T-cell (primary cell): ENCODE measurements around the gene ERCC6L. TPM values are rescaled to one million over a fixed set of nuclear protein-coding genes. Genes with fewer than 3 reads are reported as not detected.
"Not testable (repeated sequence)": the region's sequence is repeated elsewhere in the genome, so short reads cannot be mapped to it uniquely, and the experiment has no call there.

Experiments used
- ATAC-seq, 4 experiments: fragments of 200-7000 bp in 3 of 4; fragments of 150-1000 bp in 1 of 4; cut with Tn5 transposase; replicated peaks in 1 of 4; 1 replicate in 3 of 4; 2 replicates in 1 of 4; pipeline ENCODE4 v1.10.0; 2021; ENCODE audit warnings: moderate library complexity in 3 of 4, mild to moderate bottlenecking in 2 of 4, moderate number of reproducible peaks in 1 of 4
- CTCF ChIA-PET, 2 donors: fragments of 300-600 bp; sonication (Branson Sonifier 250); formaldehyde crosslinking; loops; one replicate each; lab custom pipeline; 2022; ENCODE audit warnings: antibody characterized with exemption in 2 of 2; lab: Charles Lee
- POLR2A ChIA-PET, 2 donors: fragments of 300-600 bp; sonication (Branson Sonifier 250); formaldehyde crosslinking; loops; one replicate each; lab custom pipeline; 2022; ENCODE audit warnings: antibody characterized with exemption in 2 of 2; lab: Charles Lee
- DNase-seq, 35 experiments: peaks; one replicate each; pipeline versions ENCODE4 v3.0.0 to v3.0.0-alpha.2; 2013 to 2023
- H3K27ac ChIP-seq: one replicate; pipeline ENCODE4 v1.5.1; 2013; ENCODE audit warnings: low read length
- H3K27me3 ChIP-seq, 2 experiments: replicated peaks in 1 of 2; 1 replicate in 1 of 2; 2 replicates in 1 of 2; pipeline versions ENCODE4 v1.6.1 to v1.7.0; 2013; ENCODE audit warnings: low read length in 1 of 2, mixed read lengths in 1 of 2; ENCODE audit not compliant: control insufficient read depth in 2 of 2, insufficient read depth in 2 of 2; ENCODE audit errors: extremely low read depth in 1 of 2
- H3K36me3 ChIP-seq, 2 donors: 1 replicate in 1 of 2; 2 replicates in 1 of 2; pipeline versions ENCODE4 v1.6.1 to v1.7.0; 2013; ENCODE audit warnings: low read length in 1 of 2; ENCODE audit not compliant: control insufficient read depth in 2 of 2, insufficient read depth in 1 of 2; ENCODE audit errors: extremely low read depth in 1 of 2
- H3K4me1 ChIP-seq, 2 experiments: 1 replicate in 1 of 2; 2 replicates in 1 of 2; pipeline versions ENCODE4 v1.6.1 to v1.7.0; 2013; ENCODE audit warnings: low read length in 2 of 2, mixed read lengths in 1 of 2; ENCODE audit not compliant: insufficient read depth in 2 of 2, control insufficient read depth in 1 of 2; ENCODE audit errors: extremely low read depth in 1 of 2
- H3K4me3 ChIP-seq, 2 donors: 1 replicate in 1 of 2; 2 replicates in 1 of 2; pipeline versions ENCODE4 v1.5.1 to v1.7.0; 2013; ENCODE audit warnings: mild to moderate bottlenecking in 2 of 2, low read length in 1 of 2, moderate library complexity in 1 of 2; ENCODE audit not compliant: control insufficient read depth in 1 of 2; ENCODE audit errors: extremely low read depth in 1 of 2
- H3K9me3 ChIP-seq: 2 replicates; pipeline ENCODE4 v1.7.0; 2013
- H3K27ac Mint-ChIP-seq, 2 donors: one replicate each; pipeline ENCODE4 v1.8.0; 2020 to 2021; ENCODE audit warnings: mild to moderate bottlenecking in 2 of 2, mixed read lengths in 2 of 2
- H3K27me3 Mint-ChIP-seq, 2 donors: one replicate each; pipeline ENCODE4 v1.8.0; 2021 to 2022; ENCODE audit warnings: mixed read lengths in 2 of 2
- H3K36me3 Mint-ChIP-seq: one replicate; pipeline ENCODE4 v1.8.0; 2021; ENCODE audit warnings: mixed read lengths
- H3K4me1 Mint-ChIP-seq, 3 donors: one replicate each; pipeline ENCODE4 v1.8.0; 2020 to 2022; ENCODE audit warnings: mixed read lengths in 3 of 3, mild to moderate bottlenecking in 1 of 3
- H3K4me3 Mint-ChIP-seq, 3 donors: one replicate each; pipeline ENCODE4 v1.8.0; 2020 to 2022; ENCODE audit warnings: mild to moderate bottlenecking in 3 of 3, mixed read lengths in 3 of 3, moderate library complexity in 3 of 3
- H3K9me3 Mint-ChIP-seq, 3 donors: one replicate each; pipeline ENCODE4 v1.8.0; 2020 to 2022; ENCODE audit warnings: mixed read lengths in 3 of 3
- WGBS: methylation state at CpG from one replicate; pipeline ENCODE4 v1.1.5; 2013; ENCODE audit warnings: missing lambda C conversion rate; ENCODE audit not compliant: insufficient coverage; 5-methylcytosine and 5-hydroxymethylcytosine counted together
- total RNA-seq, 35 experiments: library from RNA in 6 of 35; stranded (reverse) in 6 of 35; fragments of 120-200 nt in 1 of 35; gene quantifications; one replicate each; pipeline versions ENCODE4 v1.2.1 to v1.2.4 and lab custom pipeline; 2013 to 2026

ERCC6L gene
- total RNA-seq, 5 donors from 2014 or later (not counting 1 experiment from before 2014, with no cell fraction given), result 0.07 to 1.1 (median 0.30) TPM

- DNase-seq (no peak), ATAC-seq (no peak)
- ChIA-PET CTCF (interaction anchor here in 1 of 2 donors (0.5 kb wide), 1 partner anchor 44 kb away, joined by 3 read pairs; no protein-coding TSS in a partner anchor), POLR2A (interaction anchor here in 1 of 2 donors (0.6 kb wide), 1 partner anchor 1749 kb away, joined by 6 read pairs; no protein-coding TSS in a partner anchor)
- peak overlapping the region in 1 of 2 donors; percentile 77 for H3K27ac Mint-ChIP-seq
- Histone ChIP-seq H3K4me1 (peaks cover 0 to 6% of the 10 kb centered on the region in 2 experiments), H3K4me3 (no peak overlapping the region), H3K9me3 (no peaks in the 10 kb centered on the region), H3K27me3 (no peaks in the 10 kb centered on the region), H3K27ac (no peak overlapping the region), H3K36me3 (no peaks in the 10 kb centered on the region)
- 93% methylated on average over 3 of the region's 4 CpGs for WGBS
- H3K4me1 Mint-ChIP-seq, result peaks cover 0 to 6% (median 6%) of the 10 kb centered on the region in 3 donors
- H3K9me3 Mint-ChIP-seq, result no peaks in the 10 kb centered on the region
- no peak overlapping the region for H3K4me3 Mint-ChIP-seq
- no peaks in the 10 kb centered on the region for H3K27me3 Mint-ChIP-seq
- H3K36me3 Mint-ChIP-seq, result no peaks in the 10 kb centered on the region
Measured at GRCh38 chrX:72240976-72241375, 2.1 kb upstream of the ERCC6L start.

GRCh38 chrX:72238183-72238582, 644 bp downstream of the ERCC6L start:
- Histone ChIP-seq H3K27ac (no peak overlapping the region), H3K4me3 (peak overlapping the region; percentile 49 to 50), H3K27me3 (no peaks in the 10 kb centered on the region), H3K36me3 (no peaks in the 10 kb centered on the region), H3K9me3 (no peaks in the 10 kb centered on the region), H3K4me1 (peaks cover 0 to 6% of the 10 kb centered on the region in 2 experiments)
- CTCF ChIA-PET, result interaction anchor here (0.7 to 1.6 kb wide), 3 partner anchors 9 to 1326 kb away, joined by 3 to 9 read pairs (median 3); partner anchors contain the start of gene RPS4X (in 1 of the 2)
- no CpG with 5 or more reads among the region's 6 CpGs for WGBS
- POLR2A ChIA-PET, result interaction anchor here (0.5 to 0.8 kb wide), 5 partner anchors 38 to 1799 kb away, joined by 3 to 4 read pairs (median 3); partner anchors contain the start of gene RPS4X (in 2 of the 2)
- H3K4me1 Mint-ChIP-seq, result peaks cover 0 to 6% (median 6%) of the 10 kb centered on the region in 3 donors
- H3K27me3 Mint-ChIP-seq, result no peaks in the 10 kb centered on the region
- H3K9me3 Mint-ChIP-seq, result no peaks in the 10 kb centered on the region
- DNase-seq (no peak), ATAC-seq (no peak)
- no peaks in the 10 kb centered on the region for H3K36me3 Mint-ChIP-seq
- H3K27ac Mint-ChIP-seq, result no peak overlapping the region
- peak overlapping the region; percentile 64 to 72 (median 71) for H3K4me3 Mint-ChIP-seq

GRCh38 chrX:72236841-72237240, 2.0 kb downstream of the ERCC6L start:
- Mint-ChIP-seq H3K27me3 (no peaks in the 10 kb centered on the region), H3K27ac (no peak overlapping the region), H3K4me1 (peaks cover 0 to 6% (median 6%) of the 10 kb centered on the region in 3 donors), H3K4me3 (no peak overlapping the region), H3K9me3 (no peaks in the 10 kb centered on the region), H3K36me3 (no peaks in the 10 kb centered on the region)
- H3K4me3 ChIP-seq, result no peak overlapping the region
- no CpG with 5 or more reads among the region's 4 CpGs for WGBS
- no peaks in the 10 kb centered on the region for H3K9me3 ChIP-seq
- ATAC-seq, result no peak
- peaks cover 0 to 6% of the 10 kb centered on the region in 2 experiments for H3K4me1 ChIP-seq
- DNase-seq, result no peak
- no peaks in the 10 kb centered on the region for H3K27me3 ChIP-seq
- ChIA-PET CTCF (no interaction called here), POLR2A (no interaction called here)
- H3K27ac ChIP-seq, result no peak overlapping the region
- no peaks in the 10 kb centered on the region for H3K36me3 ChIP-seq

- WGBS, result no CpG with 5 or more reads among the region's 3 CpGs
- ChIA-PET CTCF (interaction anchor here (0.5 to 0.6 kb wide), 2 partner anchors 168 to 1486 kb away, joined by 3 to 4 read pairs; no protein-coding TSS in a partner anchor), POLR2A (no interaction called here)
- no peaks in the 10 kb centered on the region for H3K4me1 ChIP-seq
- Mint-ChIP-seq H3K36me3 (no peaks in the 10 kb centered on the region), H3K9me3 (no peaks in the 10 kb centered on the region), H3K4me1 (no peaks in the 10 kb centered on the region), H3K27me3 (peaks cover 0 to 3% of the 10 kb centered on the region in 2 donors), H3K4me3 (no peak overlapping the region), H3K27ac (no peak overlapping the region)
- no peak overlapping the region for H3K27ac ChIP-seq
- no peak overlapping the region for H3K4me3 ChIP-seq
- H3K27me3 ChIP-seq, result no peaks in the 10 kb centered on the region
- no peaks in the 10 kb centered on the region for H3K36me3 ChIP-seq
- no peak for ATAC-seq
- no peaks in the 10 kb centered on the region for H3K9me3 ChIP-seq
- DNase-seq, result no peak
Measured at GRCh38 chrX:72230290-72230689, 8.5 kb downstream of the ERCC6L start.

GRCh38 chrX:72220375-72220774, 18.5 kb downstream of the ERCC6L start:
- H3K36me3 ChIP-seq, H3K36me3 Mint-ChIP-seq, DNase-seq, H3K27ac Mint-ChIP-seq, H3K27me3 ChIP-seq, H3K9me3 Mint-ChIP-seq, H3K4me1 ChIP-seq, H3K9me3 ChIP-seq, H3K4me3 ChIP-seq, H3K27me3 Mint-ChIP-seq, H3K27ac ChIP-seq, ATAC-seq, H3K4me3 Mint-ChIP-seq, CTCF ChIA-PET, POLR2A ChIA-PET, H3K4me1 Mint-ChIP-seq: not testable (repeated sequence)
- WGBS, result no CpG with 5 or more reads among the region's 3 CpGs

GRCh38 chrX:72216973-72217372, 21.9 kb downstream of the ERCC6L start:
- no CpG with 5 or more reads among the region's 1 CpG for WGBS

More at GRCh38 chrX:72216973-72217372, 21.9 kb downstream of the ERCC6L start:
- Mint-ChIP-seq H3K9me3 (no peaks in the 10 kb centered on the region), H3K4me1 (no peaks in the 10 kb centered on the region), H3K4me3 (no peak overlapping the region), H3K36me3 (peaks cover 7% of the 10 kb centered on the region), H3K27me3 (no peaks in the 10 kb centered on the region), H3K27ac (no peak overlapping the region)
- H3K27me3 ChIP-seq, result no peaks in the 10 kb centered on the region
- DNase-seq (no peak), ATAC-seq (no peak)
- ChIA-PET POLR2A (no interaction called here), CTCF (no interaction called here)
- H3K36me3 ChIP-seq, result no peaks in the 10 kb centered on the region
- H3K27ac ChIP-seq, result no peak overlapping the region
- H3K4me1 ChIP-seq, result no peaks in the 10 kb centered on the region
- no peak overlapping the region for H3K4me3 ChIP-seq
- H3K9me3 ChIP-seq, result no peaks in the 10 kb centered on the region
